K562 (cell line): ENCODE measurements around the gene MECP2. TPM values are rescaled to one million over a fixed set of nuclear protein-coding genes. Genes with fewer than 3 reads are reported as not detected.

ENCODE experiments used
- ATAC-seq: fragments of 200-7000 bp; cut with Tn5 transposase; 3 replicates; pipeline ENCODE4 v1.9.1; 2020; ENCODE audit warnings: moderate library complexity
- BruUV-seq: library from RNA; stranded (reverse); fragments of 400-500 nt; replicated peaks from 2 replicates; lab custom pipeline; 2021; lab: Mats Ljungman, UMichigan
- CTCF ChIA-PET: fragments of 300-600 bp; formaldehyde crosslinking; extraction: SDS; loops from one replicate; lab custom pipeline; 2021; ENCODE audit warnings: low intra/inter-chr PET ratio; lab: Yijun Ruan, JAX
- POLR2A ChIA-PET: fragments of 300-600, 350-650 bp; sonication (Branson Sonifier 250); formaldehyde crosslinking; extraction: SDS; loops from one replicate; lab custom pipeline; 2021; ENCODE audit warnings: antibody characterized with exemption, inconsistent platforms; lab: Yijun Ruan, JAX
- DNase-seq, 4 experiments: peaks; one replicate each; pipeline versions ENCODE4 v3.0.0 to v3.0.0-alpha.2; 2011 to 2018; ENCODE audit warnings: low spot score in 3 of 4, mixed read lengths in 3 of 4; ENCODE audit errors: extremely low read depth in 1 of 4
- FAIRE-seq: peaks from 2 replicates; lab custom pipeline; 2011; peaks lifted over from hg19 to GRCh38; lab: Jason Lieb, UNC
- H2AFZ ChIP-seq: 2 replicates; pipeline ENCODE4 v1.6.0; 2011; ENCODE audit warnings: low read depth, low read length, control low read depth, inconsistent platforms
- H3K27ac ChIP-seq: fragments of 200-600 bp; 3 replicates; pipeline ENCODE4 v1.8.0; 2011; ENCODE audit warnings: low read depth, mild to moderate bottlenecking, control low read depth, inconsistent platforms, low read length, moderate library complexity, mixed read lengths; ENCODE audit errors: extremely low read depth
- H3K27me3 ChIP-seq, 2 experiments: fragments of 300-600 bp in 1 of 2; 2 replicates in 1 of 2; 3 replicates in 1 of 2; pipeline versions ENCODE4 v1.6.0 to v1.8.0; 2011; ENCODE audit warnings: inconsistent platforms in 2 of 2, low read length in 2 of 2, mild to moderate bottlenecking in 1 of 2, mixed read lengths in 1 of 2, moderate library complexity in 1 of 2; ENCODE audit not compliant: control insufficient read depth in 2 of 2, insufficient read depth in 2 of 2
- H3K36me3 ChIP-seq: fragments of 300-600 bp; 3 replicates; pipeline ENCODE4 v1.8.0; 2011; ENCODE audit warnings: mild to moderate bottlenecking, low read length, inconsistent platforms; ENCODE audit not compliant: control insufficient read depth, insufficient read depth
- H3K4me1 ChIP-seq, 2 experiments: fragments of 200-600 bp in 1 of 2; replicated peaks in 1 of 2; 2 replicates in 1 of 2; 3 replicates in 1 of 2; pipeline versions ENCODE4 v1.5.1 to v1.8.0; 2011; ENCODE audit warnings: inconsistent platforms in 2 of 2, low read length in 2 of 2, mild to moderate bottlenecking in 1 of 2, mixed read lengths in 1 of 2, moderate library complexity in 1 of 2; ENCODE audit not compliant: control insufficient read depth in 2 of 2, insufficient read depth in 2 of 2
- H3K4me2 ChIP-seq: 2 replicates; pipeline ENCODE4 v1.6.1; 2011; ENCODE audit warnings: low read length, control low read depth, inconsistent platforms, mixed read lengths; ENCODE audit not compliant: insufficient read depth
- H3K4me3 ChIP-seq: fragments of 200-600 bp; sonication (generic), shearing (Covaris generic); 2 replicates; pipeline ENCODE4 v1.5.1; 2016; ENCODE audit warnings: control low read depth, inconsistent platforms
- H3K79me2 ChIP-seq: fragments of 200-600 bp; 3 replicates; pipeline ENCODE4 v1.8.0; 2011; ENCODE audit warnings: low read length, inconsistent platforms; ENCODE audit not compliant: control insufficient read depth, insufficient read depth
- H3K9ac ChIP-seq, 2 experiments: 2 replicates each; pipeline versions ENCODE4 v1.6.0 to v1.6.1; 2011; ENCODE audit warnings: low read depth in 2 of 2, low read length in 2 of 2, control low read depth in 1 of 2, inconsistent platforms in 1 of 2, mild to moderate bottlenecking in 1 of 2, mixed read lengths in 1 of 2; ENCODE audit not compliant: insufficient read depth in 1 of 2
- H3K9me1 ChIP-seq: one replicate; pipeline ENCODE4 v1.6.0; 2011; ENCODE audit warnings: inconsistent platforms, mild to moderate bottlenecking, low read length, moderate library complexity; ENCODE audit not compliant: control insufficient read depth, insufficient read depth
- H3K9me3 ChIP-seq: replicated peaks from 2 replicates; pipeline ENCODE4 v1.5.1; 2011; ENCODE audit warnings: low read depth, low read length, inconsistent platforms; ENCODE audit not compliant: control insufficient read depth, insufficient read depth
- H4K20me1 ChIP-seq: replicated peaks from 2 replicates; pipeline ENCODE4 v1.6.1; 2011; ENCODE audit warnings: low read length, inconsistent platforms, mixed read lengths; ENCODE audit not compliant: control insufficient read depth, insufficient read depth
- CBX2 ChIP-seq: fragments of 200-600 bp; sonication (generic); IDR thresholded peaks from one replicate; pipeline ENCODE4 v1.6.1; 2012; ENCODE audit warnings: mild to moderate bottlenecking, low read length, inconsistent platforms; ENCODE audit not compliant: insufficient read depth, poor library complexity, severe bottlenecking
- DPF2 ChIP-seq: fragments of 450-650 bp; IDR thresholded peaks from 2 replicates; pipeline ENCODE4 v1.6.1; 2016
- E2F5 ChIP-seq: sonication (generic); formaldehyde crosslinking; IDR thresholded peaks from 2 replicates; pipeline ENCODE4 v1.8.0; 2022; ENCODE audit warnings: mild to moderate bottlenecking, missing genetic modification reagents
- E2F6 ChIP-seq, 2 experiments: IDR thresholded peaks; 2 replicates each; pipeline ENCODE4 v1.6.1; 2011; ENCODE audit warnings: borderline replicate concordance in 1 of 2, control low read depth in 1 of 2, low read depth in 1 of 2, low read length in 1 of 2, mild to moderate bottlenecking in 1 of 2, mixed read lengths in 1 of 2, moderate library complexity in 1 of 2; ENCODE audit not compliant: insufficient read depth in 1 of 2, insufficient read length in 1 of 2, poor library complexity in 1 of 2, severe bottlenecking in 1 of 2; ENCODE audit errors: extremely low read depth in 1 of 2
- ETV6 ChIP-seq, 3 experiments: fragments of 150-350 bp in 1 of 3; sonication (generic) in 1 of 3; formaldehyde crosslinking in 1 of 3; IDR thresholded peaks; 2 replicates each; pipeline versions ENCODE4 v1.6.1 to v1.8.0; 2014 to 2022; ENCODE audit warnings: borderline replicate concordance in 2 of 3, low read depth in 2 of 3, antibody characterized with exemption in 1 of 3, low read length in 1 of 3, mild to moderate bottlenecking in 1 of 3, missing genetic modification reagents in 1 of 3
- HIVEP1 ChIP-seq: fragments of 250-450 bp; sonication (Bioruptor Pico); IDR thresholded peaks from 2 replicates; pipeline ENCODE4 v1.4.0; 2020; ENCODE audit warnings: mild to moderate bottlenecking
- MCM5 ChIP-seq: fragments of 450-650 bp; IDR thresholded peaks from 2 replicates; pipeline ENCODE4 v1.6.1; 2016; ENCODE audit warnings: low read depth
- MIER1 ChIP-seq: fragments of 450-650 bp; IDR thresholded peaks from 2 replicates; pipeline ENCODE4 v1.6.1; 2016; ENCODE audit warnings: antibody characterized with exemption, mild to moderate bottlenecking, low read depth
- PHB2 ChIP-seq: fragments of 450-650 bp; IDR thresholded peaks from 2 replicates; pipeline ENCODE4 v1.6.1; 2017; ENCODE audit warnings: low read depth
- PRMT5 ChIP-seq: sonication (generic); formaldehyde crosslinking; IDR thresholded peaks from 2 replicates; pipeline ENCODE4 v1.5.0; 2020; ENCODE audit warnings: missing genetic modification reagents
- PURB ChIP-seq: sonication (generic); formaldehyde crosslinking; IDR thresholded peaks from 2 replicates; pipeline ENCODE4 v1.9.0; 2021; ENCODE audit warnings: low read depth, mild to moderate bottlenecking, missing genetic modification reagents
- RFX5 ChIP-seq: IDR thresholded peaks from 2 replicates; pipeline ENCODE4 v1.6.1; 2011; ENCODE audit warnings: low read depth, mild to moderate bottlenecking, improper control_type of control experiment, low read length
- SETDB1 ChIP-seq: IDR thresholded peaks from one replicate; pipeline ENCODE4 v1.6.1; 2012; ENCODE audit warnings: low read length, control low read depth, inconsistent platforms
- SNAPC5 ChIP-seq: fragments of 250-450 bp; sonication (Bioruptor Pico); IDR thresholded peaks from 2 replicates; pipeline ENCODE4 v1.8.0; 2021; ENCODE audit warnings: moderate library complexity, mild to moderate bottlenecking, inconsistent platforms
- TAF7 ChIP-seq: fragments of 450-650 bp; IDR thresholded peaks from 2 replicates; pipeline ENCODE4 v1.6.1; 2016; ENCODE audit warnings: missing genetic modification characterization, missing compliant biosample characterization
- ZHX1 ChIP-seq: fragments of 150-350 bp; conservative IDR thresholded peaks from 2 replicates; pipeline ENCODE4 v1.6.1; 2014; ENCODE audit warnings: low read length
- ZNF785 ChIP-seq: fragments of 250-450 bp; sonication (Bioruptor Pico); IDR thresholded peaks from 2 replicates; pipeline ENCODE4 v1.4.0; 2020; ENCODE audit warnings: mild to moderate bottlenecking
- WGBS: fragments of 100-300 bp; shearing (Covaris generic); methylation state at CpG from one replicate; pipeline ENCODE4 v1.1.6; 2016; ENCODE audit warnings: low coverage, mixed read lengths; ENCODE audit not compliant: insufficient coverage; ENCODE audit errors: missing lambda C conversion rate; 5-methylcytosine and 5-hydroxymethylcytosine counted together
- in situ Hi-C: fragments of 300-500 bp; cut with MboI; formaldehyde crosslinking; loops from 4 replicates; pipeline ENCODE4 v1.15.0; 2018; ENCODE audit warnings: inconsistent platforms, mixed read lengths
- intact Hi-C: fragments of 100-400 bp; cut with micrococcal nuclease; formaldehyde crosslinking; loops from 2 replicates; pipeline ENCODE4 v1.14.2; 2022
- polyA plus RNA-seq, 8 experiments: library from polyadenylated mRNA; depleted of rRNA in 4 of 8; stranded (reverse) in 5 of 8; unstranded in 3 of 8; fragments of >200 nt; fragmentation: Nextera tagmentation in 2 of 8; fragmentation: Illumina TruSeq in 1 of 8; extraction: Ambion mirVana in 2 of 8; extraction: Trizol in 1 of 8; gene quantifications; 2 replicates each; pipeline versions ENCODE4 v1.2.1 to v1.2.3, GENCODE V29; 2011 to 2014; ENCODE audit warnings: inconsistent platforms in 1 of 8, missing spikeins in 1 of 8
- total RNA-seq, 7 experiments: library from RNA; depleted of rRNA in 6 of 7; stranded (reverse); fragments of >200 nt in 6 of 7; fragmentation: Illumina TruSeq in 2 of 7; extraction: Trizol in 2 of 7; gene quantifications; 2 replicates each; pipeline versions ENCODE4 v1.2.1 to v1.2.3, GENCODE V29; 2011 to 2021; ENCODE audit warnings: low replicate concordance in 1 of 7

Gene MECP2
- total and polyA plus RNA-seq, 9 of the 15 experiments (the other 6 are each of a cell fraction or from before 2014, with no cell fraction given), result 2.1 to 50.9 (median 30.5) TPM

GRCh38 chrX:154113729-154114128 lies 16.2 kb upstream of the MECP2 start:
- no peak overlapping the region for H3K9ac ChIP-seq
- no peaks in the 10 kb centered on the region for H3K27me3 ChIP-seq
- no peak for DNase-seq
- peaks cover 0 to 4% of the 10 kb centered on the region in 2 experiments; a peak in 4 of 5 replicates for H3K4me1 ChIP-seq
- intact Hi-C loops (no loop called here), in situ Hi-C loops (no loop called here)
- no peaks in the 10 kb centered on the region for H3K9me3 ChIP-seq
- peak overlapping the region; percentile 78 for H2AFZ ChIP-seq
- H3K9me1 ChIP-seq, result no peaks in the 10 kb centered on the region
- peak; percentile 32; the same call in 2 of the 3 replicates for ATAC-seq
- 20% methylated on average over 6 of the region's 6 CpGs for WGBS
- no peak overlapping the region for H3K4me2 ChIP-seq
- no peak overlapping the region for H3K4me3 ChIP-seq
- no peak for FAIRE-seq
- H3K36me3 ChIP-seq, result no peaks in the 10 kb centered on the region
- TF ChIP-seq E2F5 (CRISPR knock-in tag), result no peak
- no peak for TF ChIP-seq ZNF785
- no peak for TF ChIP-seq ETV6 (IDR thresholded peaks at IDR 0.05; ENCODE audit: borderline replicate concordance in 1 of 2, low read depth in 2 of 2, low read length in 1 of 2)
- TF ChIP-seq ETV6 (CRISPR knock-in tag; IDR thresholded peaks at IDR 0.05; ENCODE audit: borderline replicate concordance), result no peak
- TF ChIP-seq SNAPC5 (CRISPR knock-in tag), result no peak
- no peak for TF ChIP-seq MCM5
- no peak for TF ChIP-seq PHB2
- TF ChIP-seq HIVEP1 (CRISPR knock-in tag), result no peak
- no peak for TF ChIP-seq PRMT5
- no peak for TF ChIP-seq CBX2
- TF ChIP-seq PURB (CRISPR knock-in tag), result no peak
- no peak for TF ChIP-seq MIER1
- TF ChIP-seq ZHX1, result no peak
- TF ChIP-seq SETDB1, result no peak
- no peak for TF ChIP-seq RFX5
- TF ChIP-seq E2F6 (IDR thresholded peaks at IDR 0.05; ENCODE audit: borderline replicate concordance in 1 of 2, extremely low read depth in 1 of 2, insufficient read depth in 1 of 2, insufficient read length in 1 of 2, low read depth in 1 of 2, low read length in 1 of 2, poor library complexity in 1 of 2, severe bottlenecking in 1 of 2), result no peak
- TF ChIP-seq TAF7 (tag), result no peak
- TF ChIP-seq DPF2, result no peak
- no TSS peak for BruUV-seq
- H3K79me2 ChIP-seq, result no peaks in the 10 kb centered on the region
- CTCF ChIA-PET, result no interaction called here
- H4K20me1 ChIP-seq, result no peaks in the 10 kb centered on the region
- POLR2A ChIA-PET, result interaction anchor here (1.9 kb wide), 1 partner anchor 16 kb away, joined by 4 read pairs; no protein-coding TSS in a partner anchor
- H3K27ac ChIP-seq, result no peak overlapping the region
